HepG2 (cell line): ENCODE data around the gene CDK5RAP1. TPM values are rescaled to one million over a fixed set of nuclear protein-coding genes. Genes with fewer than 3 reads are reported as not detected.

ENCODE experiments used
- ATAC-seq: fragments of 200-7000 bp; cut with Tn5 transposase; 3 replicates; pipeline ENCODE4 v1.9.1; 2020; ENCODE audit warnings: mild to moderate bottlenecking, moderate library complexity
- BruUV-seq: library from RNA; stranded (reverse); fragments of 400-500 nt; replicated peaks from 2 replicates; lab custom pipeline; 2021; lab: Mats Ljungman, UMichigan
- CTCF ChIA-PET: fragments of 300-600 bp; formaldehyde crosslinking; extraction: SDS; loops from one replicate; lab custom pipeline; 2021; ENCODE audit warnings: low total read pairs, inconsistent platforms, low intra/inter-chr PET ratio; lab: Yijun Ruan, JAX
- POLR2A ChIA-PET: fragments of 350-600 bp; sonication (Branson Sonifier 250); formaldehyde crosslinking; loops from one replicate; lab custom pipeline; 2020; ENCODE audit warnings: antibody characterized with exemption, inconsistent platforms; lab: Yijun Ruan, JAX
- DNase-seq: peaks from one replicate; pipeline ENCODE4 v3.0.0-alpha.2; 2015; ENCODE audit warnings: low spot score
- FAIRE-seq: peaks from 3 replicates; lab custom pipeline; 2011; peaks lifted over from hg19 to GRCh38; lab: Jason Lieb, UNC
- H2AFZ ChIP-seq: one replicate; pipeline ENCODE4 v1.6.1; 2011; ENCODE audit warnings: low read length, inconsistent platforms
- H3K27ac ChIP-seq: fragments of 300-600 bp; 3 replicates; pipeline ENCODE4 v1.8.0; 2011; ENCODE audit warnings: mixed run types, mild to moderate bottlenecking, mixed read lengths, low read length, inconsistent platforms; ENCODE audit not compliant: insufficient read depth; ENCODE audit errors: extremely low read length
- H3K27me3 ChIP-seq, 2 experiments: fragments of 200-600 bp in 1 of 2; 2 replicates in 1 of 2; 3 replicates in 1 of 2; pipeline versions ENCODE4 v1.6.0 to v1.8.0; 2011; ENCODE audit warnings: low read length in 2 of 2, mild to moderate bottlenecking in 2 of 2, moderate library complexity in 2 of 2, inconsistent platforms in 1 of 2; ENCODE audit not compliant: insufficient read depth in 2 of 2, control insufficient read depth in 1 of 2
- H3K36me3 ChIP-seq, 2 experiments: fragments of 200-600 bp in 1 of 2; replicated peaks in 1 of 2; 2 replicates in 1 of 2; 3 replicates in 1 of 2; pipeline versions ENCODE4 v1.5.1 to v1.8.0; 2011; ENCODE audit warnings: low read length in 2 of 2, inconsistent platforms in 1 of 2; ENCODE audit not compliant: insufficient read depth in 2 of 2, control insufficient read depth in 1 of 2
- H3K4me1 ChIP-seq: 2 replicates; pipeline ENCODE4 v1.5.1; 2012; ENCODE audit warnings: low read length, inconsistent platforms; ENCODE audit not compliant: insufficient read depth
- H3K4me2 ChIP-seq: 2 replicates; pipeline ENCODE4 v1.6.0; 2011; ENCODE audit warnings: low read depth, low read length, inconsistent platforms
- H3K4me3 ChIP-seq, 3 experiments: fragments of 200-600 bp in 1 of 3; sonication (generic), shearing (Covaris generic) in 1 of 3; replicated peaks in 1 of 3; 2 replicates each; pipeline ENCODE4 v1.5.1; 2011 to 2016; ENCODE audit warnings: low read length in 3 of 3, inconsistent platforms in 2 of 3, low read depth in 2 of 3, mild to moderate bottlenecking in 2 of 3, control low read depth in 1 of 3, mixed read lengths in 1 of 3; ENCODE audit not compliant: insufficient read depth in 1 of 3
- H3K79me2 ChIP-seq: one replicate; pipeline ENCODE4 v1.6.1; 2011; ENCODE audit warnings: low read length, inconsistent platforms; ENCODE audit not compliant: insufficient read depth
- H3K9ac ChIP-seq: 2 replicates; pipeline ENCODE4 v1.6.0; 2011; ENCODE audit warnings: mild to moderate bottlenecking, low read depth, low read length, inconsistent platforms; ENCODE audit not compliant: insufficient read depth
- H3K9me3 ChIP-seq: 2 replicates; pipeline ENCODE4 v1.5.1; 2012; ENCODE audit warnings: mild to moderate bottlenecking, low read length
- H4K20me1 ChIP-seq: 2 replicates; pipeline ENCODE4 v1.6.0; 2011; ENCODE audit warnings: inconsistent platforms, mild to moderate bottlenecking, low read length, moderate library complexity; ENCODE audit not compliant: insufficient read depth
- REXO4 ChIP-seq: sonication (generic); formaldehyde crosslinking; IDR thresholded peaks from 2 replicates; pipeline ENCODE4 v1.8.0; 2022; ENCODE audit warnings: missing genetic modification reagents, mild to moderate bottlenecking, borderline replicate concordance
- TFDP1 ChIP-seq: IDR thresholded peaks from 2 replicates; pipeline ENCODE4 v1.6.1; 2016; ENCODE audit warnings: missing compliant biosample characterization, missing genetic modification reagents, borderline replicate concordance
- ZNF530 ChIP-seq: sonication (generic); formaldehyde crosslinking; IDR thresholded peaks from 2 replicates; pipeline ENCODE4 v1.5.0; 2020; ENCODE audit warnings: low read depth, mild to moderate bottlenecking, missing genetic modification reagents
- WGBS: methylation state at CpG from one replicate; pipeline ENCODE4 v1.1.6; 2017; ENCODE audit warnings: low lambda C conversion rate; 5-methylcytosine and 5-hydroxymethylcytosine counted together
- in situ Hi-C: cut with HindIII; loops from 2 replicates; pipeline ENCODE4 v1.10.0; 2017; ENCODE audit warnings: low pct_unique_long_range_greater_than_20kb; ENCODE audit not compliant: extremely low pct_ligation_motif_present
- intact Hi-C: fragments of 100-400 bp; cut with micrococcal nuclease; formaldehyde crosslinking; loops from one replicate; pipeline ENCODE4 v1.10.0; 2022; ENCODE audit not compliant: unreplicated experiment
- polyA plus RNA-seq, 8 experiments: library from polyadenylated mRNA; depleted of rRNA in 3 of 8; stranded (reverse) in 7 of 8; unstranded in 1 of 8; fragments of >200 nt; fragmentation: Illumina TruSeq in 4 of 8; extraction: Trizol in 4 of 8; gene quantifications; 2 replicates each; pipeline versions ENCODE4 v1.2.1 to v1.2.3, GENCODE V29; 2011 to 2016; ENCODE audit warnings: low read depth in 4 of 8, missing spikeins in 1 of 8, mixed read lengths in 1 of 8; ENCODE audit not compliant: insufficient read depth in 1 of 8
- total RNA-seq, 5 experiments: library from RNA; depleted of rRNA; stranded (reverse); fragments of >200 nt; fragmentation: Illumina TruSeq; extraction: Trizol; gene quantifications; 2 replicates each; pipeline ENCODE4 v1.2.3, GENCODE V29; 2016; ENCODE audit warnings: low read depth in 1 of 5
- TF ChIP-seq, protein P1 (sequence below): sonication (generic); formaldehyde crosslinking; IDR thresholded peaks from 2 replicates; pipeline ENCODE4 v1.4.0; 2020; ENCODE audit warnings: missing genetic modification reagents, borderline replicate concordance
- TF ChIP-seq, protein P2 (sequence below): sonication (generic); formaldehyde crosslinking; IDR thresholded peaks from 2 replicates; pipeline ENCODE4 v1.5.1; 2020; ENCODE audit warnings: mild to moderate bottlenecking, missing genetic modification reagents, moderate library complexity

Gene CDK5RAP1
- total and polyA plus RNA-seq, 2 of the 13 experiments (the other 11 are each of a cell fraction or from before 2014, with no cell fraction given), result 53.6 to 98.2 TPM

DNA sequence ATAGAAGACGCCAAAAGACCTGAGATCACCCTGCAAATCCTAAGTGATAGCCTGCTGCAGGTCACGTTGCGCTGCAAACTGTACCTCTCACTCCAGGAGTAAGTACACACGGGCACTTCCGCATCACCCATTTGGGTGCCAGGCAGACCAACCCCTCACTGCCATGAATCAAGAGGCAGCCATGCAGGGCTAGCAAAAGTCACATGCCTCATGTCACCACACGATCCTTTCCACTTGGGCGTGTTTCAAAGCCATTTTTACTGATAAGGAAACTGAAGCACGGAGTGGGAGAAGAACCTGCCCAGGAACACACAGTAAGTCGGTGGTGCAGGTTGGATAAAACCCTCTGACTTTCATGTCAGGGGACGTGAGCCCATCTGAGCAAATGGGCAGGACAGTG, 81.3 kb downstream of the CDK5RAP1 start (continued):
- TF ChIP-seq ZNF530 (CRISPR knock-in tag) (0 out of 2 replicates have a peak, but pooled peaks have one; percentile 27), REXO4 (CRISPR knock-in tag) (no peak), TFDP1 (CRISPR knock-in tag) (no peak)

DNA sequence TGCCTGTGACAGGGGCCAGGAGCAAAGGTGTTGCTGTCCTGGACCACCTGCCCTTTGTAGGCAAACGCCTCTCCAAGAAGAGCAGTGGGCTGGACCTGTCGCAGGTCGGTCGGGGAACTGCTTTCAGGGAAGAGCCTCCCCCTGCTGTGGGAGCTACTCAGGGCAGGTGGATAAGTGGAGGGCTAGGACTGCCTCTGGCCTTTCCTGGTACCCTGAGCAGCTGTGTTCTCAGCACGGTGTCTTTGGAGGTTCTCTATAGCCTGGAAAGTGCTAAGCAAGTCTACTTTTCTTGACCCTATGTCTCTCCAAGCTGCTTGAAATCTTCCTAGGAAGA, 83.3 kb downstream of the CDK5RAP1 start:
- in situ Hi-C loops, result no loop called here
- CTCF ChIA-PET, result no interaction called here
- Histone ChIP-seq H3K9ac (no peak overlapping the region), H3K4me1 (peaks cover 21% of the 10 kb centered on the region), H3K79me2 (no peaks in the 10 kb centered on the region), H3K36me3 (no peaks in the 10 kb centered on the region), H3K27ac (no peak overlapping the region), H2AFZ (no peak overlapping the region), H3K4me2 (no peak overlapping the region), H3K9me3 (no peaks in the 10 kb centered on the region), H3K27me3 (peaks cover 17 to 79% of the 10 kb centered on the region in 2 experiments), H3K4me3 (no peak overlapping the region), H4K20me1 (no peaks in the 10 kb centered on the region)
- TF ChIP-seq, protein P1, sequence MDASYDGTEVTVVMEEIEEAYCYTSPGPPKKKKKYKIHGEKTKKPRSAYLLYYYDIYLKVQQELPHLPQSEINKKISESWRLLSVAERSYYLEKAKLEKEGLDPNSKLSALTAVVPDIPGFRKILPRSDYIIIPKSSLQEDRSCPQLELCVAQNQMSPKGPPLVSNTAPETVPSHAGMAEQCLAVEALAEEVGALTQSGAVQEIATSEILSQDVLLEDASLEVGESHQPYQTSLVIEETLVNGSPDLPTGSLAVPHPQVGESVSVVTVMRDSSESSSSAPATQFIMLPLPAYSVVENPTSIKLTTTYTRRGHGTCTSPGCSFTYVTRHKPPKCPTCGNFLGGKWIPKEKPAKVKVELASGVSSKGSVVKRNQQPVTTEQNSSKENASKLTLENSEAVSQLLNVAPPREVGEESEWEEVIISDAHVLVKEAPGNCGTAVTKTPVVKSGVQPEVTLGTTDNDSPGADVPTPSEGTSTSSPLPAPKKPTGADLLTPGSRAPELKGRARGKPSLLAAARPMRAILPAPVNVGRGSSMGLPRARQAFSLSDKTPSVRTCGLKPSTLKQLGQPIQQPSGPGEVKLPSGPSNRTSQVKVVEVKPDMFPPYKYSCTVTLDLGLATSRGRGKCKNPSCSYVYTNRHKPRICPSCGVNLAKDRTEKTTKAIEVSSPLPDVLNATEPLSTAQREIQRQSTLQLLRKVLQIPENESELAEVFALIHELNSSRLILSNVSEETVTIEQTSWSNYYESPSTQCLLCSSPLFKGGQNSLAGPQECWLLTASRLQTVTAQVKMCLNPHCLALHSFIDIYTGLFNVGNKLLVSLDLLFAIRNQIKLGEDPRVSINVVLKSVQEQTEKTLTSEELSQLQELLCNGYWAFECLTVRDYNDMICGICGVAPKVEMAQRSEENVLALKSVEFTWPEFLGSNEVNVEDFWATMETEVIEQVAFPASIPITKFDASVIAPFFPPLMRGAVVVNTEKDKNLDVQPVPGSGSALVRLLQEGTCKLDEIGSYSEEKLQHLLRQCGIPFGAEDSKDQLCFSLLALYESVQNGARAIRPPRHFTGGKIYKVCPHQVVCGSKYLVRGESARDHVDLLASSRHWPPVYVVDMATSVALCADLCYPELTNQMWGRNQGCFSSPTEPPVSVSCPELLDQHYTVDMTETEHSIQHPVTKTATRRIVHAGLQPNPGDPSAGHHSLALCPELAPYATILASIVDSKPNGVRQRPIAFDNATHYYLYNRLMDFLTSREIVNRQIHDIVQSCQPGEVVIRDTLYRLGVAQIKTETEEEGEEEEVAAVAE (CRISPR knock-in tag), result no peak
- TF ChIP-seq, protein P2, sequence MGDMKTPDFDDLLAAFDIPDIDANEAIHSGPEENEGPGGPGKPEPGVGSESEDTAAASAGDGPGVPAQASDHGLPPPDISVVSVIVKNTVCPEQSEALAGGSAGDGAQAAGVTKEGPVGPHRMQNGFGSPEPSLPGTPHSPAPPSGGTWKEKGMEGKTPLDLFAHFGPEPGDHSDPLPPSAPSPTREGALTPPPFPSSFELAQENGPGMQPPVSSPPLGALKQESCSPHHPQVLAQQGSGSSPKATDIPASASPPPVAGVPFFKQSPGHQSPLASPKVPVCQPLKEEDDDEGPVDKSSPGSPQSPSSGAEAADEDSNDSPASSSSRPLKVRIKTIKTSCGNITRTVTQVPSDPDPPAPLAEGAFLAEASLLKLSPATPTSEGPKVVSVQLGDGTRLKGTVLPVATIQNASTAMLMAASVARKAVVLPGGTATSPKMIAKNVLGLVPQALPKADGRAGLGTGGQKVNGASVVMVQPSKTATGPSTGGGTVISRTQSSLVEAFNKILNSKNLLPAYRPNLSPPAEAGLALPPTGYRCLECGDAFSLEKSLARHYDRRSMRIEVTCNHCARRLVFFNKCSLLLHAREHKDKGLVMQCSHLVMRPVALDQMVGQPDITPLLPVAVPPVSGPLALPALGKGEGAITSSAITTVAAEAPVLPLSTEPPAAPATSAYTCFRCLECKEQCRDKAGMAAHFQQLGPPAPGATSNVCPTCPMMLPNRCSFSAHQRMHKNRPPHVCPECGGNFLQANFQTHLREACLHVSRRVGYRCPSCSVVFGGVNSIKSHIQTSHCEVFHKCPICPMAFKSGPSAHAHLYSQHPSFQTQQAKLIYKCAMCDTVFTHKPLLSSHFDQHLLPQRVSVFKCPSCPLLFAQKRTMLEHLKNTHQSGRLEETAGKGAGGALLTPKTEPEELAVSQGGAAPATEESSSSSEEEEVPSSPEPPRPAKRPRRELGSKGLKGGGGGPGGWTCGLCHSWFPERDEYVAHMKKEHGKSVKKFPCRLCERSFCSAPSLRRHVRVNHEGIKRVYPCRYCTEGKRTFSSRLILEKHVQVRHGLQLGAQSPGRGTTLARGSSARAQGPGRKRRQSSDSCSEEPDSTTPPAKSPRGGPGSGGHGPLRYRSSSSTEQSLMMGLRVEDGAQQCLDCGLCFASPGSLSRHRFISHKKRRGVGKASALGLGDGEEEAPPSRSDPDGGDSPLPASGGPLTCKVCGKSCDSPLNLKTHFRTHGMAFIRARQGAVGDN (CRISPR knock-in tag), result peak; percentile 8; the same call in 1 of the 2 replicates
- DNase-seq, result no peak
- POLR2A ChIA-PET, result no interaction called here
- no peak for FAIRE-seq
- intact Hi-C loops, result no loop called here
- peak; percentile 60 for ATAC-seq
- BruUV-seq, result no TSS peak
- 18% methylated on average over 5 of the region's 5 CpGs for WGBS
